Measurements from ENCODE around the gene SEZ6. TPM values are rescaled to one million over a fixed set of nuclear protein-coding genes. Genes with fewer than 3 reads are reported as not detected.

Gene SEZ6
- total RNA-seq, 1 experiment from 2014 or later: not detected

GRCh38 chr17:28993645-28994426 lies 12.0 kb downstream of the SEZ6 start:
- no peak overlapping the region for H3K27ac ChIP-seq
- BruUV-seq (replicated peaks): no TSS peak
- H3K36me3 ChIP-seq (ENCODE audit: low read depth): no peaks in the 10 kb centered on the region
- H4K20me1 ChIP-seq (ENCODE audit: insufficient read depth): no peaks in the 10 kb centered on the region
- H2AFZ ChIP-seq: no peak overlapping the region
- no peak for DNase-seq
- H3K27me3 ChIP-seq (ENCODE audit: insufficient read depth, low read depth): peaks cover 24% of the 10 kb centered on the region
- no peaks in the 10 kb centered on the region for H3K9me2 ChIP-seq (ENCODE audit: insufficient read depth)
- H3F3A ChIP-seq (ENCODE audit: insufficient read depth, low read depth): no peaks in the 10 kb centered on the region
- intact Hi-C loops (cut with micrococcal nuclease; ENCODE audit: unreplicated experiment): no loop called here
- CTCF ChIA-PET: no interaction called here
- POLR2A ChIA-PET (ENCODE audit: unreplicated experiment): no interaction called here
- H3K9me3 ChIP-seq (ENCODE audit: insufficient read depth, low read depth): no peaks in the 10 kb centered on the region
- H3K79me2 ChIP-seq (ENCODE audit: low read depth): no peaks in the 10 kb centered on the region
- H3K4me1 ChIP-seq (replicated peaks; ENCODE audit: insufficient read depth): 0 out of 2 replicates have a peak, but pooled peaks cover 4% of the 10 kb centered on the region
- H3K4me3 ChIP-seq: no peak overlapping the region
- H3K4me2 ChIP-seq: no peak overlapping the region
- TF ChIP-seq CTCF (conservative IDR thresholded peaks at IDR 0.05) (no peak), EZH2 (IDR thresholded peaks at IDR 0.05; ENCODE audit: low read depth) (no peak)

GRCh38 chr17:28992625-28993600 lies 12.9 kb downstream of the SEZ6 start:
- Histone ChIP-seq H2AFZ (no peak overlapping the region), H3K4me1 (replicated peaks; ENCODE audit: insufficient read depth) (0 out of 2 replicates have a peak, but pooled peaks cover 4% of the 10 kb centered on the region), H3K9me2 (ENCODE audit: insufficient read depth) (no peaks in the 10 kb centered on the region), H3K4me3 (no peak overlapping the region), H3K27ac (no peak overlapping the region), H3K79me2 (ENCODE audit: low read depth) (no peaks in the 10 kb centered on the region), H4K20me1 (ENCODE audit: insufficient read depth) (no peaks in the 10 kb centered on the region), H3K36me3 (ENCODE audit: low read depth) (no peaks in the 10 kb centered on the region), H3K27me3 (ENCODE audit: insufficient read depth, low read depth) (peaks cover 22% of the 10 kb centered on the region), H3K4me2 (no peak overlapping the region), H3F3A (ENCODE audit: insufficient read depth, low read depth) (no peaks in the 10 kb centered on the region), H3K9me3 (ENCODE audit: insufficient read depth, low read depth) (no peaks in the 10 kb centered on the region)
- ChIA-PET CTCF (no interaction called here), POLR2A (ENCODE audit: unreplicated experiment) (no interaction called here)
- no peak for DNase-seq
- no peak for TF ChIP-seq EZH2 (IDR thresholded peaks at IDR 0.05; ENCODE audit: low read depth)
- no peak for TF ChIP-seq CTCF (conservative IDR thresholded peaks at IDR 0.05)
- BruUV-seq (replicated peaks): no TSS peak
- intact Hi-C loops (cut with micrococcal nuclease; ENCODE audit: unreplicated experiment): no loop called here

- Histone ChIP-seq H3K36me3 (ENCODE audit: low read depth) (no peaks in the 10 kb centered on the region), H3K9me2 (ENCODE audit: insufficient read depth) (no peaks in the 10 kb centered on the region), H4K20me1 (ENCODE audit: insufficient read depth) (no peaks in the 10 kb centered on the region), H2AFZ (no peak overlapping the region), H3K4me3 (no peak overlapping the region), H3K4me1 (replicated peaks; ENCODE audit: insufficient read depth) (0 out of 2 replicates have a peak, but pooled peaks cover 4% of the 10 kb centered on the region), H3K4me2 (no peak overlapping the region), H3K27ac (no peak overlapping the region), H3K27me3 (ENCODE audit: insufficient read depth, low read depth) (peaks cover 22% of the 10 kb centered on the region; the same call in 1 of the 2 replicates), H3K9me3 (ENCODE audit: insufficient read depth, low read depth) (no peaks in the 10 kb centered on the region), H3K79me2 (ENCODE audit: low read depth) (no peaks in the 10 kb centered on the region), H3F3A (ENCODE audit: insufficient read depth, low read depth) (no peaks in the 10 kb centered on the region)
- no peak for DNase-seq
- CTCF ChIA-PET: no interaction called here
- intact Hi-C loops (cut with micrococcal nuclease; ENCODE audit: unreplicated experiment): no loop called here
- POLR2A ChIA-PET (ENCODE audit: unreplicated experiment): no interaction called here
- BruUV-seq (replicated peaks): no TSS peak
- TF ChIP-seq CTCF (conservative IDR thresholded peaks at IDR 0.05) (no peak), EZH2 (IDR thresholded peaks at IDR 0.05; ENCODE audit: low read depth) (no peak)
Observed at GRCh38 chr17:28992185-28992584, 13.6 kb downstream of the SEZ6 start.

Data from PC-9 (cell line).